CD4-positive, alpha-beta memory T cell (primary cell): ENCODE results near the gene TCF4. TPM values are rescaled to one million over a fixed set of nuclear protein-coding genes. Genes with fewer than 3 reads are reported as not detected.
A peak's percentile ranks its signal among the peaks of the same experiment; 100 is the strongest.

Experiments used
- CTCF ChIA-PET: fragments of 350-600 bp; sonication (Branson Sonifier 250); formaldehyde crosslinking; loops from one replicate; lab custom pipeline; 2021; ENCODE audit warnings: inconsistent platforms; ENCODE audit not compliant: partially characterized antibody; lab: Charles Lee
- POLR2A ChIA-PET: fragments of 350-600 bp; sonication (Branson Sonifier 250); formaldehyde crosslinking; loops from one replicate; lab custom pipeline; 2021; ENCODE audit not compliant: partially characterized antibody; lab: Charles Lee
- DNase-seq, 5 donors: peaks; one replicate each; pipeline versions ENCODE4 v3.0.0 to v3.0.0-alpha.2; 2020 to 2022; ENCODE audit warnings: mixed read lengths in 1 of 5
- H3K27ac ChIP-seq: one replicate; pipeline ENCODE4 v1.7.0; 2013; ENCODE audit warnings: low read depth, low read length
- H3K27me3 ChIP-seq: 2 replicates; pipeline ENCODE4 v1.7.0; 2013; ENCODE audit warnings: mild to moderate bottlenecking, low read length, moderate library complexity; ENCODE audit not compliant: insufficient read depth
- H3K36me3 ChIP-seq: 2 replicates; pipeline ENCODE4 v1.7.0; 2013; ENCODE audit warnings: mild to moderate bottlenecking, low read length, moderate library complexity; ENCODE audit not compliant: insufficient read depth
- H3K4me1 ChIP-seq: 2 replicates; pipeline ENCODE4 v1.7.0; 2013; ENCODE audit warnings: mild to moderate bottlenecking, low read length, moderate library complexity; ENCODE audit not compliant: insufficient read depth
- H3K4me3 ChIP-seq, 2 donors: one replicate each; pipeline ENCODE4 v1.7.0; 2013; ENCODE audit warnings: low read length in 2 of 2, mild to moderate bottlenecking in 1 of 2
- H3K9me3 ChIP-seq, 2 donors: one replicate each; pipeline ENCODE4 v1.7.0; 2013; ENCODE audit warnings: low read length in 2 of 2, control low read depth in 1 of 2; ENCODE audit not compliant: control insufficient read depth in 1 of 2
- H3K27ac Mint-ChIP-seq, 7 donors: one replicate each; pipeline ENCODE4 v1.8.0; 2020 to 2021; ENCODE audit warnings: mixed read lengths in 7 of 7, mild to moderate bottlenecking in 6 of 7, inconsistent platforms in 3 of 7, moderate library complexity in 3 of 7
- H3K27me3 Mint-ChIP-seq, 2 donors: one replicate each; pipeline ENCODE4 v1.8.0; 2020 to 2021; ENCODE audit warnings: mixed read lengths in 2 of 2
- H3K36me3 Mint-ChIP-seq, 2 donors: one replicate each; pipeline ENCODE4 v1.8.0; 2020 to 2021; ENCODE audit warnings: mixed read lengths in 2 of 2, inconsistent platforms in 1 of 2, mild to moderate bottlenecking in 1 of 2
- H3K4me1 Mint-ChIP-seq, 4 donors: one replicate each; pipeline ENCODE4 v1.8.0; 2020 to 2021; ENCODE audit warnings: mixed read lengths in 4 of 4, mild to moderate bottlenecking in 1 of 4
- H3K4me3 Mint-ChIP-seq, 8 donors: one replicate each; pipeline ENCODE4 v1.8.0; 2020 to 2021; ENCODE audit warnings: mixed read lengths in 8 of 8, mild to moderate bottlenecking in 7 of 8, moderate library complexity in 6 of 8, inconsistent platforms in 3 of 8
- H3K9me3 Mint-ChIP-seq, 8 donors: one replicate each; pipeline ENCODE4 v1.8.0; 2020 to 2021; ENCODE audit warnings: mixed read lengths in 8 of 8, mild to moderate bottlenecking in 5 of 8, inconsistent platforms in 3 of 8, moderate library complexity in 1 of 8
- intact Hi-C: fragments of 100-400 bp; cut with micrococcal nuclease; formaldehyde crosslinking; loops from one replicate; pipeline ENCODE4 v1.15.1; 2023
- polyA plus RNA-seq, 2 donors: library from polyadenylated mRNA; unstranded; fragments of 300-500 nt; fragmentation: Illumina TruSeq; gene quantifications; one replicate each; pipeline ENCODE4 v1.2.3, GENCODE V29; 2021
- total RNA-seq, 2 experiments: library from RNA; stranded (reverse); gene quantifications; one replicate each; pipeline ENCODE4 v1.2.3, GENCODE V29; 2021

TCF4 gene
- total and polyA plus RNA-seq, 4 experiments from 2014 or later, result 0.11 to 2.2 (median 0.76) TPM

GRCh38 chr18:55250768-55251173 is 337.2 kb downstream of the TCF4 start:
- H3K9me3 Mint-ChIP-seq, result peaks cover 0 to 6% (median 2%) of the 10 kb centered on the region in 8 donors
- Histone ChIP-seq H3K4me3 (no peak overlapping the region), H3K27me3 (no peaks in the 10 kb centered on the region), H3K9me3 (no peaks in the 10 kb centered on the region), H3K4me1 (no peaks in the 10 kb centered on the region), H3K27ac (no peak overlapping the region), H3K36me3 (no peaks in the 10 kb centered on the region)
- intact Hi-C loops, result no loop called here
- no peaks in the 10 kb centered on the region for H3K36me3 Mint-ChIP-seq
- CTCF ChIA-PET, result interaction anchor here (0.8 kb wide), 1 partner anchor 15 kb away, joined by 3 read pairs; no protein-coding TSS in a partner anchor
- H3K4me1 Mint-ChIP-seq, result no peaks in the 10 kb centered on the region
- peak overlapping the region in 1 of 8 donors; percentile 40 for H3K4me3 Mint-ChIP-seq
- no peak for DNase-seq
- H3K27ac Mint-ChIP-seq, result no peak overlapping the region
- H3K27me3 Mint-ChIP-seq, result peaks cover 2 to 4% of the 10 kb centered on the region in 2 donors
- POLR2A ChIA-PET, result no interaction called here

- Mint-ChIP-seq H3K4me1 (no peaks in the 10 kb centered on the region), H3K36me3 (no peaks in the 10 kb centered on the region), H3K27me3 (peaks cover 2 to 4% of the 10 kb centered on the region in 2 donors), H3K4me3 (no peak overlapping the region), H3K9me3 (peaks cover 0 to 8% (median 2%) of the 10 kb centered on the region in 8 donors), H3K27ac (no peak overlapping the region)
- no peak overlapping the region for H3K4me3 ChIP-seq
- no peaks in the 10 kb centered on the region for H3K4me1 ChIP-seq
- intact Hi-C loops, result no loop called here
- no peaks in the 10 kb centered on the region for H3K36me3 ChIP-seq
- POLR2A ChIA-PET, result no interaction called here
- no peaks in the 10 kb centered on the region for H3K9me3 ChIP-seq
- H3K27me3 ChIP-seq, result no peaks in the 10 kb centered on the region
- DNase-seq, result no peak
- no peak overlapping the region for H3K27ac ChIP-seq
- CTCF ChIA-PET, result no interaction called here
Measured at GRCh38 chr18:55249550-55249949, 338.4 kb downstream of the TCF4 start.

- H3K27ac ChIP-seq, result no peak overlapping the region
- Mint-ChIP-seq H3K36me3 (no peaks in the 10 kb centered on the region), H3K4me1 (no peaks in the 10 kb centered on the region), H3K27ac (no peak overlapping the region), H3K9me3 (peaks cover 0 to 8% (median 2%) of the 10 kb centered on the region in 8 donors), H3K27me3 (peaks cover 2 to 4% of the 10 kb centered on the region in 2 donors), H3K4me3 (no peak overlapping the region)
- H3K4me3 ChIP-seq, result no peak overlapping the region
- no peaks in the 10 kb centered on the region for H3K4me1 ChIP-seq
- ChIA-PET POLR2A (no interaction called here), CTCF (no interaction called here)
- intact Hi-C loops, result no loop called here
- no peaks in the 10 kb centered on the region for H3K36me3 ChIP-seq
- no peaks in the 10 kb centered on the region for H3K9me3 ChIP-seq
- no peaks in the 10 kb centered on the region for H3K27me3 ChIP-seq
- DNase-seq, result no peak
Measured at GRCh38 chr18:55248495-55248894, 339.5 kb downstream of the TCF4 start.

- H3K36me3 Mint-ChIP-seq, result no peaks in the 10 kb centered on the region
- intact Hi-C loops, result no loop called here
- peaks cover 2 to 4% of the 10 kb centered on the region in 2 donors for H3K27me3 Mint-ChIP-seq
- CTCF ChIA-PET, result interaction anchor here (0.9 kb wide), 1 partner anchor 13 kb away, joined by 3 read pairs; no protein-coding TSS in a partner anchor
- POLR2A ChIA-PET, result no interaction called here
- Histone ChIP-seq H3K27me3 (no peaks in the 10 kb centered on the region), H3K4me3 (no peak overlapping the region), H3K36me3 (no peaks in the 10 kb centered on the region), H3K27ac (no peak overlapping the region), H3K9me3 (no peaks in the 10 kb centered on the region), H3K4me1 (no peaks in the 10 kb centered on the region)
- H3K4me1 Mint-ChIP-seq, result no peaks in the 10 kb centered on the region
- no peak overlapping the region for H3K4me3 Mint-ChIP-seq
- DNase-seq, result no peak
- H3K27ac Mint-ChIP-seq, result no peak overlapping the region
- peaks cover 0 to 8% (median 2%) of the 10 kb centered on the region in 8 donors for H3K9me3 Mint-ChIP-seq
Measured at GRCh38 chr18:55247032-55247431, 341.0 kb downstream of the TCF4 start.

GRCh38 chr18:55246278-55246677 is 341.7 kb downstream of the TCF4 start:
- Histone ChIP-seq H3K4me3 (no peak overlapping the region), H3K27ac (no peak overlapping the region), H3K36me3 (no peaks in the 10 kb centered on the region), H3K4me1 (no peaks in the 10 kb centered on the region), H3K27me3 (no peaks in the 10 kb centered on the region), H3K9me3 (no peaks in the 10 kb centered on the region)
- Mint-ChIP-seq H3K9me3 (peaks cover 0 to 8% (median 2%) of the 10 kb centered on the region in 8 donors), H3K36me3 (no peaks in the 10 kb centered on the region), H3K4me1 (no peaks in the 10 kb centered on the region), H3K4me3 (no peak overlapping the region), H3K27me3 (peaks cover 2 to 4% of the 10 kb centered on the region in 2 donors), H3K27ac (no peak overlapping the region)
- ChIA-PET POLR2A (no interaction called here), CTCF (interaction anchor here (0.9 kb wide), 1 partner anchor 12 kb away, joined by 3 read pairs; no protein-coding TSS in a partner anchor)
- intact Hi-C loops, result no loop called here
- DNase-seq, result no peak

- no peaks in the 10 kb centered on the region for H3K4me1 Mint-ChIP-seq
- H3K9me3 Mint-ChIP-seq, result peaks cover 0 to 8% (median 0%) of the 10 kb centered on the region in 8 donors
- no peaks in the 10 kb centered on the region for H3K36me3 Mint-ChIP-seq
Measured at GRCh38 chr18:55245211-55245614, 342.8 kb downstream of the TCF4 start.

GRCh38 chr18:55244546-55244945 is 343.4 kb downstream of the TCF4 start:
- ChIA-PET POLR2A (no interaction called here), CTCF (no interaction called here)
- Mint-ChIP-seq H3K36me3 (no peaks in the 10 kb centered on the region), H3K9me3 (peaks cover 0 to 8% (median 0%) of the 10 kb centered on the region in 8 donors), H3K27me3 (peaks cover 1 to 3% of the 10 kb centered on the region in 2 donors), H3K4me3 (no peak overlapping the region), H3K4me1 (no peaks in the 10 kb centered on the region), H3K27ac (no peak overlapping the region)
- Histone ChIP-seq H3K9me3 (no peaks in the 10 kb centered on the region), H3K4me3 (no peak overlapping the region), H3K36me3 (no peaks in the 10 kb centered on the region), H3K27me3 (no peaks in the 10 kb centered on the region), H3K4me1 (no peaks in the 10 kb centered on the region), H3K27ac (no peak overlapping the region)
- intact Hi-C loops, result no loop called here
- no peak for DNase-seq

More at GRCh38 chr18:55245211-55245614, 342.8 kb downstream of the TCF4 start:
- no peak overlapping the region for H3K4me3 Mint-ChIP-seq
- no peak overlapping the region for H3K27ac Mint-ChIP-seq
- ChIA-PET POLR2A (no interaction called here), CTCF (no interaction called here)
- intact Hi-C loops, result no loop called here
- DNase-seq, result no peak
- H3K9me3 ChIP-seq, result no peaks in the 10 kb centered on the region
- no peak overlapping the region for H3K27ac ChIP-seq
- H3K27me3 Mint-ChIP-seq, result peaks cover 2 to 4% of the 10 kb centered on the region in 2 donors
- H3K36me3 ChIP-seq, result no peaks in the 10 kb centered on the region
- H3K4me3 ChIP-seq, result no peak overlapping the region
- no peaks in the 10 kb centered on the region for H3K27me3 ChIP-seq
- H3K4me1 ChIP-seq, result no peaks in the 10 kb centered on the region
